HepG2 (cell line): Measurements from ENCODE around the gene MTHFD1L. TPM values are rescaled to one million over a fixed set of nuclear protein-coding genes. Genes with fewer than 3 reads are reported as not detected.
"Not testable (repeated sequence)": the region's sequence is repeated elsewhere in the genome, so short reads cannot be mapped to it uniquely, and the experiment has no call there.

Experiments
- ATAC-seq: fragments of 200-7000 bp; cut with Tn5 transposase; 3 replicates; pipeline ENCODE4 v1.9.1; 2020; ENCODE audit warnings: mild to moderate bottlenecking, moderate library complexity
- BruUV-seq: library from RNA; stranded (reverse); fragments of 400-500 nt; replicated peaks from 2 replicates; lab custom pipeline; 2021; lab: Mats Ljungman, UMichigan
- CTCF ChIA-PET: fragments of 300-600 bp; formaldehyde crosslinking; extraction: SDS; loops from one replicate; lab custom pipeline; 2021; ENCODE audit warnings: low total read pairs, inconsistent platforms, low intra/inter-chr PET ratio; lab: Yijun Ruan, JAX
- POLR2A ChIA-PET: fragments of 350-600 bp; sonication (Branson Sonifier 250); formaldehyde crosslinking; loops from one replicate; lab custom pipeline; 2020; ENCODE audit warnings: antibody characterized with exemption, inconsistent platforms; lab: Yijun Ruan, JAX
- DNase-seq: peaks from one replicate; pipeline ENCODE4 v3.0.0-alpha.2; 2015; ENCODE audit warnings: low spot score
- FAIRE-seq: peaks from 3 replicates; lab custom pipeline; 2011; peaks lifted over from hg19 to GRCh38; lab: Jason Lieb, UNC
- H2AFZ ChIP-seq: one replicate; pipeline ENCODE4 v1.6.1; 2011; ENCODE audit warnings: low read length, inconsistent platforms
- H3K27ac ChIP-seq: fragments of 300-600 bp; 3 replicates; pipeline ENCODE4 v1.8.0; 2011; ENCODE audit warnings: mixed run types, mild to moderate bottlenecking, mixed read lengths, low read length, inconsistent platforms; ENCODE audit not compliant: insufficient read depth; ENCODE audit errors: extremely low read length
- H3K27me3 ChIP-seq, 2 experiments: fragments of 200-600 bp in 1 of 2; 2 replicates in 1 of 2; 3 replicates in 1 of 2; pipeline versions ENCODE4 v1.6.0 to v1.8.0; 2011; ENCODE audit warnings: low read length in 2 of 2, mild to moderate bottlenecking in 2 of 2, moderate library complexity in 2 of 2, inconsistent platforms in 1 of 2; ENCODE audit not compliant: insufficient read depth in 2 of 2, control insufficient read depth in 1 of 2
- H3K36me3 ChIP-seq, 2 experiments: fragments of 200-600 bp in 1 of 2; replicated peaks in 1 of 2; 2 replicates in 1 of 2; 3 replicates in 1 of 2; pipeline versions ENCODE4 v1.5.1 to v1.8.0; 2011; ENCODE audit warnings: low read length in 2 of 2, inconsistent platforms in 1 of 2; ENCODE audit not compliant: insufficient read depth in 2 of 2, control insufficient read depth in 1 of 2
- H3K4me1 ChIP-seq: 2 replicates; pipeline ENCODE4 v1.5.1; 2012; ENCODE audit warnings: low read length, inconsistent platforms; ENCODE audit not compliant: insufficient read depth
- H3K4me2 ChIP-seq: 2 replicates; pipeline ENCODE4 v1.6.0; 2011; ENCODE audit warnings: low read depth, low read length, inconsistent platforms
- H3K4me3 ChIP-seq, 3 experiments: fragments of 200-600 bp in 1 of 3; sonication (generic), shearing (Covaris generic) in 1 of 3; replicated peaks in 1 of 3; 2 replicates each; pipeline ENCODE4 v1.5.1; 2011 to 2016; ENCODE audit warnings: low read length in 3 of 3, inconsistent platforms in 2 of 3, low read depth in 2 of 3, mild to moderate bottlenecking in 2 of 3, control low read depth in 1 of 3, mixed read lengths in 1 of 3; ENCODE audit not compliant: insufficient read depth in 1 of 3
- H3K79me2 ChIP-seq: one replicate; pipeline ENCODE4 v1.6.1; 2011; ENCODE audit warnings: low read length, inconsistent platforms; ENCODE audit not compliant: insufficient read depth
- H3K9ac ChIP-seq: 2 replicates; pipeline ENCODE4 v1.6.0; 2011; ENCODE audit warnings: mild to moderate bottlenecking, low read depth, low read length, inconsistent platforms; ENCODE audit not compliant: insufficient read depth
- H3K9me3 ChIP-seq: 2 replicates; pipeline ENCODE4 v1.5.1; 2012; ENCODE audit warnings: mild to moderate bottlenecking, low read length
- H4K20me1 ChIP-seq: 2 replicates; pipeline ENCODE4 v1.6.0; 2011; ENCODE audit warnings: inconsistent platforms, mild to moderate bottlenecking, low read length, moderate library complexity; ENCODE audit not compliant: insufficient read depth
- MAFF ChIP-seq: IDR thresholded peaks from 2 replicates; pipeline ENCODE4 v1.6.1; 2011; ENCODE audit warnings: low read depth, low read length, improper control_type of control experiment
- ZBTB44 ChIP-seq: sonication (generic); formaldehyde crosslinking; IDR thresholded peaks from 2 replicates; pipeline ENCODE4 v1.4.0; 2020; ENCODE audit warnings: missing genetic modification reagents
- ZNF576 ChIP-seq: sonication (generic); formaldehyde crosslinking; IDR thresholded peaks from 2 replicates; pipeline ENCODE4 v1.4.0; 2020; ENCODE audit warnings: mild to moderate bottlenecking, missing genetic modification reagents
- WGBS: methylation state at CpG from one replicate; pipeline ENCODE4 v1.1.6; 2017; ENCODE audit warnings: low lambda C conversion rate; 5-methylcytosine and 5-hydroxymethylcytosine counted together
- in situ Hi-C: cut with HindIII; loops from 2 replicates; pipeline ENCODE4 v1.10.0; 2017; ENCODE audit warnings: low pct_unique_long_range_greater_than_20kb; ENCODE audit not compliant: extremely low pct_ligation_motif_present
- intact Hi-C: fragments of 100-400 bp; cut with micrococcal nuclease; formaldehyde crosslinking; loops from one replicate; pipeline ENCODE4 v1.10.0; 2022; ENCODE audit not compliant: unreplicated experiment
- polyA plus RNA-seq, 8 experiments: library from polyadenylated mRNA; depleted of rRNA in 3 of 8; stranded (reverse) in 7 of 8; unstranded in 1 of 8; fragments of >200 nt; fragmentation: Illumina TruSeq in 4 of 8; extraction: Trizol in 4 of 8; gene quantifications; 2 replicates each; pipeline versions ENCODE4 v1.2.1 to v1.2.3, GENCODE V29; 2011 to 2016; ENCODE audit warnings: low read depth in 4 of 8, missing spikeins in 1 of 8, mixed read lengths in 1 of 8; ENCODE audit not compliant: insufficient read depth in 1 of 8
- total RNA-seq, 5 experiments: library from RNA; depleted of rRNA; stranded (reverse); fragments of >200 nt; fragmentation: Illumina TruSeq; extraction: Trizol; gene quantifications; 2 replicates each; pipeline ENCODE4 v1.2.3, GENCODE V29; 2016; ENCODE audit warnings: low read depth in 1 of 5

MTHFD1L gene
- total and polyA plus RNA-seq, 2 of the 13 experiments (the other 11 are each of a cell fraction or from before 2014, with no cell fraction given) = 24.0 to 39.6 TPM

GRCh38 chr6:151084275-151084674 is 218.8 kb downstream of the MTHFD1L start:
- 98% methylated on average over 10 of the region's 10 CpGs for WGBS
- no peak overlapping the region for H3K27ac ChIP-seq

GRCh38 chr6:151087055-151087454 is 221.6 kb downstream of the MTHFD1L start:
- H3K27ac ChIP-seq, H4K20me1 ChIP-seq, H3K4me2 ChIP-seq, H3K79me2 ChIP-seq, POLR2A ChIA-PET, CTCF ChIA-PET, DNase-seq, ATAC-seq, H3K4me3 ChIP-seq, H3K9ac ChIP-seq, H3K9me3 ChIP-seq, H3K27me3 ChIP-seq, H2AFZ ChIP-seq, BruUV-seq, intact Hi-C loops, in situ Hi-C loops: not testable (repeated sequence)
- peaks cover 4 to 14% of the 10 kb centered on the region in 2 experiments; a peak in 4 of 5 replicates for H3K36me3 ChIP-seq
- peak; percentile 12 for FAIRE-seq
- H3K4me1 ChIP-seq = peaks cover 15% of the 10 kb centered on the region
- 97% methylated on average over 8 of the region's 8 CpGs for WGBS

More at GRCh38 chr6:151084275-151084674, 218.8 kb downstream of the MTHFD1L start:
- Histone ChIP-seq H3K4me3 (no peak overlapping the region), H4K20me1 (no peaks in the 10 kb centered on the region), H3K9ac (no peak overlapping the region), H3K4me2 (no peak overlapping the region), H3K27me3 (no peaks in the 10 kb centered on the region), H3K9me3 (no peaks in the 10 kb centered on the region), H2AFZ (no peak overlapping the region), H3K4me1 (peaks cover 15% of the 10 kb centered on the region), H3K79me2 (no peaks in the 10 kb centered on the region), H3K36me3 (peaks cover 2 to 4% of the 10 kb centered on the region in 2 experiments; a peak in 3 of 5 replicates)
- ATAC-seq = no peak
- intact Hi-C loops (no loop called here), in situ Hi-C loops (no loop called here)
- no peak for DNase-seq
- no peak for TF ChIP-seq ZBTB44
- TF ChIP-seq MAFF = no peak
- no peak for TF ChIP-seq ZNF576
- CTCF ChIA-PET = no interaction called here
- BruUV-seq = no TSS peak
- POLR2A ChIA-PET = interaction anchor here (1.4 kb wide), 1 partner anchor 12 kb away, joined by 3 read pairs; no protein-coding TSS in a partner anchor
- FAIRE-seq = no peak
